Hepatocyte (in vitro differentiated cells): ENCODE data around the gene ART3.

Source experiments
- CTCF ChIP-seq: fragments of 200-600 bp; sonication (generic); IDR thresholded peaks from 2 replicates; pipeline ENCODE4 v1.5.1; 2016; ENCODE audit warnings: antibody characterized with exemption, mild to moderate bottlenecking; ENCODE audit not compliant: poor library complexity
- EZH2 ChIP-seq: fragments of 200-600 bp; sonication (generic); IDR thresholded peaks from 2 replicates; pipeline ENCODE4 v1.6.1; 2016; ENCODE audit warnings: antibody characterized with exemption, mild to moderate bottlenecking, borderline replicate concordance
- EZH2phosphoT487 ChIP-seq: fragments of 200-600 bp; sonication (generic); IDR thresholded peaks from one replicate; pipeline ENCODE4 v1.6.1; 2018; ENCODE audit warnings: antibody characterized with exemption, mild to moderate bottlenecking, low read depth, moderate library complexity; ENCODE audit not compliant: unreplicated experiment, severe bottlenecking

- TF ChIP-seq CTCF (no peak), EZH2 (no peak), EZH2phosphoT487 (no peak)
Measured at GRCh38 chr4:76035799-76036380, 38.6 kb upstream of the ART3 start, which contains the start of gene CXCL11.
